LNCAP (cell line): ENCODE results near the gene CTSF.

Experiments
- TF ChIP-seq, protein P1 (sequence below): fragments of 450-650 bp; IDR thresholded peaks from 2 replicates; pipeline ENCODE4 v1.5.1; 2017; ENCODE audit warnings: mild to moderate bottlenecking

CTSF gene

GRCh38 chr11:66559142-66559865, 9.1 kb downstream of the CTSF start:
- TF ChIP-seq, protein P1, sequence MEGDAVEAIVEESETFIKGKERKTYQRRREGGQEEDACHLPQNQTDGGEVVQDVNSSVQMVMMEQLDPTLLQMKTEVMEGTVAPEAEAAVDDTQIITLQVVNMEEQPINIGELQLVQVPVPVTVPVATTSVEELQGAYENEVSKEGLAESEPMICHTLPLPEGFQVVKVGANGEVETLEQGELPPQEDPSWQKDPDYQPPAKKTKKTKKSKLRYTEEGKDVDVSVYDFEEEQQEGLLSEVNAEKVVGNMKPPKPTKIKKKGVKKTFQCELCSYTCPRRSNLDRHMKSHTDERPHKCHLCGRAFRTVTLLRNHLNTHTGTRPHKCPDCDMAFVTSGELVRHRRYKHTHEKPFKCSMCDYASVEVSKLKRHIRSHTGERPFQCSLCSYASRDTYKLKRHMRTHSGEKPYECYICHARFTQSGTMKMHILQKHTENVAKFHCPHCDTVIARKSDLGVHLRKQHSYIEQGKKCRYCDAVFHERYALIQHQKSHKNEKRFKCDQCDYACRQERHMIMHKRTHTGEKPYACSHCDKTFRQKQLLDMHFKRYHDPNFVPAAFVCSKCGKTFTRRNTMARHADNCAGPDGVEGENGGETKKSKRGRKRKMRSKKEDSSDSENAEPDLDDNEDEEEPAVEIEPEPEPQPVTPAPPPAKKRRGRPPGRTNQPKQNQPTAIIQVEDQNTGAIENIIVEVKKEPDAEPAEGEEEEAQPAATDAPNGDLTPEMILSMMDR, result no peak

- TF ChIP-seq, protein P1, result no peak
These were observed 10.6 kb downstream of the CTSF start for GRCh38 chr11:66557733-66558326.

DNA sequence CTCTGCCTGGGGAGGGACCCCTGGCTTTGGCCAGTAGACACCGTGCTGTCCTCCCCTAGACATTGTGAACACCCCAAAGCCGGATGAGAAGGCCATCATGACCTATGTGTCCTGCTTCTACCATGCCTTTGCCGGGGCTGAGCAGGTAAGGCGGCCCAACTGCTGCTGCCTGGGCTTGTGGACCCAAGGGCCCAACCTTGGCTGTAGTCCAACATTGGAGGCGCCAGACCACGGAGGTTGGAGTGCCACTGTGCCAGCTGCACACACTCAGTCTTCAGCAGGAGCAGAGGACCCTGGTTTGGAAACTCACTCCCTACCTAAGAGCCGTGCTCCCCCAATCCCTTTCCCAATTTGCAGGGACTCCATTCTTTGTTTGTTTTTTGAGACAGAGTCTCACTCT, 12.3 kb downstream of the CTSF start:
- TF ChIP-seq, protein P1, result no peak

DNA sequence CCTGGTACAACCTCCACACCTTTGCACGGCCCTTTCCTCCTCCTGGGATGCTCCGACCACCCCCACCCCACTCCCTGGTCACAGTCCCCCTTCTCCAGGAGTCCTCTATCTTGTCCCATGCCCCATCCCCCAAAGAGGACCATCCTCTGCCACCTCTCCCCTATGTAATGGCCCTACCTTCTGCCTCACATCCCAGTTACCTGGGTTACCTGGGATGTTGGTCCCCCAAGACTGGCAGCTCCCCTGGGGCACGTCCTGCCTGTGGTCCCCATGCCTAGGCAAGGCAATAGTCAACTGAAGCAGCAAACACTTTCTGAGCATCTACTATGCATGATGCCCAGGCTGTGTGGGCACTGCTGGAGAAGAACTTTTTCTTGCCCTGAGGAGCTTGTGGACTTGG, 13.0 kb downstream of the CTSF start:
- TF ChIP-seq, protein P1, result no peak

DNA sequence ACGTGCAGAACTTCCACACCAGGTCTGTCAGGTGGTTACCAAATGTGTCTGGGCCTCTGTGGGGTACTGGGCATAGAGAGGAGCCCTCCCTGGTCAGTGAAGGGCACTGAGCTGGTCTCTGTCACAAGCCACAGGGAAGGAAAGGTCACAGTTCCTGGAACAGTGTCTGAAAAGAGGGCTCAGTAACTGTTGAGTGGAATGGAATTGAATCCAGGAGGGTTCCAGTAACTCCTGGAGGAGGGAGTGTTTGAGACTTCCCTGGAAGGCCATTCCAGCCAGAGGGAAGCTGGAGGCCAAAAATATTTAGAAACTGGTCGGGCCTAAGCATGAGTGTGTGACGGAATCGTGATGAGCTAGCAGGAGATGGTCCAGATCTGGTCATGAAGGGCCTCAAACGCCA, 13.8 kb downstream of the CTSF start:
- TF ChIP-seq, protein P1, result no peak

DNA sequence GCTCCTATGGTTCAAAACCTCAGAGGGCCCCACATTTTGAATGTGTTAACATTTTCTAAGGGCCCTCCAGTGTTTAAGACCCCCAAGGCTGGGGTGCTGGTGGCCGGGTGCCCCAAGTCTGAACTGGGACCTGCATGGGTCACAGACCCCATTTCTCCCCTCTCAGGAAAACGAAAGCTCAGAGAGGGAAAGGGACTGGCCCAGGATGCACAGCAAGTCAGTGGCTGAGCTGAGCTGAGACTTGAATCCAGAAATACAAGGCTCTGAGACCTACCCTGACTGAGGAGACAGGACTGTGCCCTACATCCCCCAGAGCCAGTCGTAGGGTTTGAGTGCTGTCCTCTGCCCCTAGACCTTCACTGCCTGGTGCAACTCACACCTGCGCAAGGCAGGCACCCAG, 17.5 kb downstream of the CTSF start:
- TF ChIP-seq, protein P1, result no peak

GRCh38 chr11:66549696-66550095, 18.7 kb downstream of the CTSF start:
- TF ChIP-seq, protein P1, result no peak
